ENCODE data around the gene APLNR. TPM values are rescaled to one million over a fixed set of nuclear protein-coding genes. Genes with fewer than 3 reads are reported as not detected.

The APLNR gene
- total and polyA plus RNA-seq, 2 donors (not counting 1 experiment from before 2014, with no cell fraction given), result not detected

DNA sequence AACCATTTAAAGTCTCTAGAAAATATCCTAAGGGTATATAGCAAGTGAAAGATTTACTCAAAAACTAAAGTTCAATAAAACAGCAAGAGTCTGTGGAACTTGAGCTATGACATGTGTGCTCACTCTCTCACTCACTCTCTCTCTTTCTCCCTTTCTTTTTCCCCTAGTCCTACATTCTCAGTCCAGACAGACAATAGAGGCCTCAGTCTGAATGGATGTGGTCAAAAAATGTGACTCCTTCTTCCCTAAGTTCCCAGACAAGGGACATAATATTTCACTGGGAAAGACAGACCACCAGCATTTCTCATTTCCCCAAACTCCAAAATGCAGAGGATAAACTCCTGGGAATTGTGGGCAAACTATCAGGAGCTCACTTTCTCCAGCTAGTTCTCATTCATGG lies 17.6 kb upstream of the APLNR start:
- no peak for TF ChIP-seq EZH2 (IDR thresholded peaks at IDR 0.05; ENCODE audit: low read length, missing control alignments)
- TF ChIP-seq, protein P1, sequence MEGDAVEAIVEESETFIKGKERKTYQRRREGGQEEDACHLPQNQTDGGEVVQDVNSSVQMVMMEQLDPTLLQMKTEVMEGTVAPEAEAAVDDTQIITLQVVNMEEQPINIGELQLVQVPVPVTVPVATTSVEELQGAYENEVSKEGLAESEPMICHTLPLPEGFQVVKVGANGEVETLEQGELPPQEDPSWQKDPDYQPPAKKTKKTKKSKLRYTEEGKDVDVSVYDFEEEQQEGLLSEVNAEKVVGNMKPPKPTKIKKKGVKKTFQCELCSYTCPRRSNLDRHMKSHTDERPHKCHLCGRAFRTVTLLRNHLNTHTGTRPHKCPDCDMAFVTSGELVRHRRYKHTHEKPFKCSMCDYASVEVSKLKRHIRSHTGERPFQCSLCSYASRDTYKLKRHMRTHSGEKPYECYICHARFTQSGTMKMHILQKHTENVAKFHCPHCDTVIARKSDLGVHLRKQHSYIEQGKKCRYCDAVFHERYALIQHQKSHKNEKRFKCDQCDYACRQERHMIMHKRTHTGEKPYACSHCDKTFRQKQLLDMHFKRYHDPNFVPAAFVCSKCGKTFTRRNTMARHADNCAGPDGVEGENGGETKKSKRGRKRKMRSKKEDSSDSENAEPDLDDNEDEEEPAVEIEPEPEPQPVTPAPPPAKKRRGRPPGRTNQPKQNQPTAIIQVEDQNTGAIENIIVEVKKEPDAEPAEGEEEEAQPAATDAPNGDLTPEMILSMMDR (conservative IDR thresholded peaks at IDR 0.05 in 1 of 2, IDR thresholded peaks at IDR 0.05 in 1 of 2; ENCODE audit: low read depth in 1 of 2, low read length in 2 of 2), result no peak
- H3K27me3 ChIP-seq (ENCODE audit: control insufficient read depth, insufficient read depth, low read length), result no peaks in the 10 kb centered on the region
- H3K4me2 ChIP-seq (ENCODE audit: extremely low read depth, insufficient read depth, low read length), result no peak overlapping the region
- no peak overlapping the region for H3K27ac ChIP-seq (ENCODE audit: insufficient read depth, low read length)
- no peaks in the 10 kb centered on the region for H3K36me3 ChIP-seq (ENCODE audit: control insufficient read depth, insufficient read depth, low read length)
- H3K9ac ChIP-seq (ENCODE audit: insufficient read depth, low read length), result no peak overlapping the region
- no peak overlapping the region for H2AFZ ChIP-seq (ENCODE audit: low read length)
- no peaks in the 10 kb centered on the region for H3K4me1 ChIP-seq (ENCODE audit: control insufficient read depth, extremely low read depth, insufficient read depth, low read length)
- H3K4me3 ChIP-seq (replicated peaks in 1 of 4; ENCODE audit: control extremely low read depth in 1 of 4, insufficient read depth in 1 of 4, low read depth in 3 of 4, low read length in 4 of 4), result no peak overlapping the region
- H3K9me3 ChIP-seq (ENCODE audit: control insufficient read depth, insufficient read depth, low read depth, low read length), result no peaks in the 10 kb centered on the region
- H4K20me1 ChIP-seq (ENCODE audit: control insufficient read depth, extremely low read depth, insufficient read depth, low read length), result no peaks in the 10 kb centered on the region
- DNase-seq (ENCODE audit: low read depth in 2 of 2), result no peak
- H3K79me2 ChIP-seq (ENCODE audit: control insufficient read depth, insufficient read depth, low read length), result no peaks in the 10 kb centered on the region

DNA sequence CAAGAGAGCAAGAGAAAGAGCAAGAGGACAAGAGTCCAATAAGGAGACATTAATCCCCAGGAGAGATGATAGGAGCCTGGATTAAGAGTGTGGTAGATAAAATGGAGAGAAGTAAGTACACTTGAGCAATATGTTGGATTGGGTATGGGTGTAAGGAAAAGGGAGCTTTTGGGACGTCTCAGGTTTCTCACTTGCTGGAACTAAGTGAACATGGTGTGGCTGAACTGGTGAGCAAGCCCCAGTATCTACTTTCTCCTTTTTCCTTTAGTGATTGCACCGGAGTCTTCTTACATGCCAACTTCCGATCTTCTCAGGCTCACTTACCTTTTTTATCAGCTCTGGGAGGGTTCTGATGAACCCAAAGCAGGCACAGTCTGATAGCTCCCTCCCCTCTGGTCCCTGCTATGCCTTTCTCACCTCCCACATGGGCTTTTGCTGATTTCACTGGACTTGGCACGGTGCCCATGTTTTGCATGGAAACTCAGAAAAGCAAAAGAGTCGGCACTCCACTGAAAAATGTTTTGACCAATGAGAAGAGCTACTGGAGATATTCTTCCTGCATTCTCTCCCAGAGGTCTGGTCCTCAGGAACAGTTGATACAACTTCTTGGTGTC lies 14.5 kb upstream of the APLNR start:
- Histone ChIP-seq H4K20me1 (ENCODE audit: control insufficient read depth, extremely low read depth, insufficient read depth, low read length) (no peaks in the 10 kb centered on the region), H3K36me3 (ENCODE audit: control insufficient read depth, insufficient read depth, low read length) (no peaks in the 10 kb centered on the region), H3K4me2 (ENCODE audit: extremely low read depth, insufficient read depth, low read length) (no peak overlapping the region), H2AFZ (ENCODE audit: low read length) (no peak overlapping the region), H3K27ac (ENCODE audit: insufficient read depth, low read length) (no peak overlapping the region), H3K79me2 (ENCODE audit: control insufficient read depth, insufficient read depth, low read length) (no peaks in the 10 kb centered on the region), H3K9ac (ENCODE audit: insufficient read depth, low read length) (no peak overlapping the region), H3K27me3 (ENCODE audit: control insufficient read depth, insufficient read depth, low read length) (no peaks in the 10 kb centered on the region), H3K4me1 (ENCODE audit: control insufficient read depth, extremely low read depth, insufficient read depth, low read length) (no peaks in the 10 kb centered on the region), H3K4me3 (replicated peaks in 1 of 4; ENCODE audit: control extremely low read depth in 1 of 4, insufficient read depth in 1 of 4, low read depth in 3 of 4, low read length in 4 of 4) (no peak overlapping the region), H3K9me3 (ENCODE audit: control insufficient read depth, insufficient read depth, low read depth, low read length) (no peaks in the 10 kb centered on the region)
- peak; percentile 21 to 39 for DNase-seq (ENCODE audit: low read depth in 2 of 2)
- TF ChIP-seq, protein P1 (conservative IDR thresholded peaks at IDR 0.05 in 1 of 2, IDR thresholded peaks at IDR 0.05 in 1 of 2; ENCODE audit: low read depth in 1 of 2, low read length in 2 of 2), result no peak
- no peak for TF ChIP-seq EZH2 (IDR thresholded peaks at IDR 0.05; ENCODE audit: low read length, missing control alignments)

DNA sequence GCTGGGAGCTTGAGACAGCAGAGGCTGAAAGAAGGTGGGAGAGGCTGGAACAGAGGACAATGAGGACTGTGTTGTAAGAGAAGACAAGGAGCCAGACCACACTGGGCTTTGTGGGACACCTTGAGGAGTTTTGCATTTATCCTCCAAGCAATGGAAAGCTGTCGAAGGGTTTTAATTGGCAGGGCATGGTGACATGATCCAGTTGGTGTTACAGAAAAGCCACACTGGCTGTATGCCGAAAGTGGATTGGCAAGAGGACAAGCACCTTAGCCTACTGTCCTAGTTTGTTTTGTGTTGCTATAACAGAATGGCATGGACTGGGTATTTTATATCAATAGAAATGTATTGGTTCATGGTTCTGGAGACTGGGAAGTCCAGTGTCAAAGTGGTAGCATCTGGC lies 14.0 kb upstream of the APLNR start:
- Histone ChIP-seq H3K27me3 (ENCODE audit: control insufficient read depth, insufficient read depth, low read length) (no peaks in the 10 kb centered on the region), H2AFZ (ENCODE audit: low read length) (no peak overlapping the region), H3K4me1 (ENCODE audit: control insufficient read depth, extremely low read depth, insufficient read depth, low read length) (no peaks in the 10 kb centered on the region), H3K27ac (ENCODE audit: insufficient read depth, low read length) (no peak overlapping the region), H3K36me3 (ENCODE audit: control insufficient read depth, insufficient read depth, low read length) (no peaks in the 10 kb centered on the region), H3K4me2 (ENCODE audit: extremely low read depth, insufficient read depth, low read length) (no peak overlapping the region), H3K9me3 (ENCODE audit: control insufficient read depth, insufficient read depth, low read depth, low read length) (no peaks in the 10 kb centered on the region), H3K79me2 (ENCODE audit: control insufficient read depth, insufficient read depth, low read length) (no peaks in the 10 kb centered on the region), H4K20me1 (ENCODE audit: control insufficient read depth, extremely low read depth, insufficient read depth, low read length) (no peaks in the 10 kb centered on the region), H3K4me3 (replicated peaks in 1 of 4; ENCODE audit: control extremely low read depth in 1 of 4, insufficient read depth in 1 of 4, low read depth in 3 of 4, low read length in 4 of 4) (no peak overlapping the region), H3K9ac (ENCODE audit: insufficient read depth, low read length) (no peak overlapping the region)
- DNase-seq (ENCODE audit: low read depth in 2 of 2), result no peak
- no peak for TF ChIP-seq EZH2 (IDR thresholded peaks at IDR 0.05; ENCODE audit: low read length, missing control alignments)
- TF ChIP-seq, protein P1 (conservative IDR thresholded peaks at IDR 0.05 in 1 of 2, IDR thresholded peaks at IDR 0.05 in 1 of 2; ENCODE audit: low read depth in 1 of 2, low read length in 2 of 2), result no peak

All from fibroblast of lung (primary cell).